ENCODE measurements around the gene ARL13A.

ARL13A gene

GRCh38 chrX:100969408-100969807 lies at the start of gene ARL13A:
Gene ARL13A, plus strand, starts transcription at chrX:100969708. Its CDS starts 3,982 bp downstream, at chrX:100973690.
- DNase-seq (ENCODE audit: low read depth, low spot score), result no peak
- TF ChIP-seq POLR2AphosphoS5 (IDR thresholded peaks at IDR 0.05; ENCODE audit: borderline replicate concordance, low read depth, low read length) (no peak), FOXP2 (optimal IDR thresholded peaks at IDR 0.05; ENCODE audit: control extremely low read depth, extremely low read length, insufficient read depth) (no peak), EZH2 (IDR thresholded peaks at IDR 0.05) (no peak)
- Histone ChIP-seq H3K9me3 (ENCODE audit: low read depth, low read length) (no peaks in the 10 kb centered on the region), H3K9ac (ENCODE audit: insufficient read length) (no peak within 1 kb of the TSS), H3K36me3 (ENCODE audit: insufficient read depth, low read length) (no peaks in the 10 kb centered on the region), H3K4me3 (no peak within 1 kb of the TSS), H3K27ac (no peak within 1 kb of the TSS)

GRCh38 chrX:100924375-100924774 lies 45.1 kb upstream of the ARL13A start:
- Histone ChIP-seq H3K27ac (no peak overlapping the region), H3K4me3 (no peak overlapping the region), H3K9me3 (ENCODE audit: low read depth, low read length) (no peaks in the 10 kb centered on the region), H3K9ac (ENCODE audit: insufficient read length) (no peak overlapping the region), H3K36me3 (ENCODE audit: insufficient read depth, low read length) (no peaks in the 10 kb centered on the region)
- DNase-seq (ENCODE audit: low read depth, low spot score), result no peak
- TF ChIP-seq EZH2 (IDR thresholded peaks at IDR 0.05) (no peak), POLR2AphosphoS5 (IDR thresholded peaks at IDR 0.05; ENCODE audit: borderline replicate concordance, low read depth, low read length) (no peak), FOXP2 (optimal IDR thresholded peaks at IDR 0.05; ENCODE audit: control extremely low read depth, extremely low read length, insufficient read depth) (no peak)

GRCh38 chrX:100926453-100926852 lies 43.1 kb upstream of the ARL13A start:
- DNase-seq (ENCODE audit: low read depth, low spot score), result no peak
- H3K9ac ChIP-seq (ENCODE audit: insufficient read length), result no peak overlapping the region
- no peaks in the 10 kb centered on the region for H3K36me3 ChIP-seq (ENCODE audit: insufficient read depth, low read length)
- TF ChIP-seq FOXP2 (optimal IDR thresholded peaks at IDR 0.05; ENCODE audit: control extremely low read depth, extremely low read length, insufficient read depth) (no peak), POLR2AphosphoS5 (IDR thresholded peaks at IDR 0.05; ENCODE audit: borderline replicate concordance, low read depth, low read length) (no peak), EZH2 (IDR thresholded peaks at IDR 0.05) (no peak)
- H3K4me3 ChIP-seq, result no peak overlapping the region
- H3K27ac ChIP-seq, result no peak overlapping the region
- H3K9me3 ChIP-seq (ENCODE audit: low read depth, low read length), result no peaks in the 10 kb centered on the region

GRCh38 chrX:100928660-100929613 lies 40.6 kb upstream of the ARL13A start, which contains the start of gene XKRX:
Gene XKRX, minus strand, starts transcription at chrX:100928917. Its CDS starts 613 bp downstream, at chrX:100928304.
- no peak for DNase-seq (ENCODE audit: low read depth, low spot score)
- H3K9ac ChIP-seq (ENCODE audit: insufficient read length), result no peak within 1 kb of the TSS

DNA sequence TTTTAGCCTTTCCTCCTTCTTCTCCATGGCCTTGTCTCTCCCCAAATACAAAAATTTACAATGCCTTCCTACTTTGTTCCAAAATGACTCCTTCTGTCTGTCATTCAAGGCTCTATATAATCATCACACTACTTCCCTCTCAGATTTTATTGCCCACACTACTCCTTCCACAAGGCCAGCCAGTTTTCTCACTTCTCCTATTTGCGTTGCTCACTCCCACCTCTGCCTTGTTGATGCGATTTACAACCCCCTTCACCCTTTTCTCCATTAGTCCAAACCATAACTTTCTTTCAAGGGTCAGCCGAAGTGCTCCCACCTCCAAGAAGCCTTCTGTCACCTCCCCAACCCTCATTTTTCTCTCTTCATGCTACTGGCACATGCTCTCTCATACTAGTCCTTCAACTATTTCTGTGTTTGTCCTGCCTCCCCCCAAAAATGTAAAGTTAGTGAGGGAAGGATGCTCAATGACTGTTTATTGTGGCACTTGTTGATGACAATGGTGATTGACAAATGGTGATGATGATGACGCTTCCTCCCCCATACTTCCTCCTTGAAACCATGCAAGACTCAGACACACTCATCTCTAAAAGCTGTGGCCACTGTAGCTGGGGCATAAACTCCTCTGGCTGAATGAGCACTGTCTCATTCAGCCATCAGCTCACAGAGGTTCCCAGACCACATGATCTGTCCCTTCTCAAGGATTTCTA lies 38.1 kb upstream of the ARL13A start:
- TF ChIP-seq FOXP2 (optimal IDR thresholded peaks at IDR 0.05; ENCODE audit: control extremely low read depth, extremely low read length, insufficient read depth) (no peak), EZH2 (IDR thresholded peaks at IDR 0.05) (no peak), POLR2AphosphoS5 (IDR thresholded peaks at IDR 0.05; ENCODE audit: borderline replicate concordance, low read depth, low read length) (no peak)
- H3K27ac ChIP-seq, result no peak overlapping the region
- H3K9me3 ChIP-seq (ENCODE audit: low read depth, low read length), result no peaks in the 10 kb centered on the region

More at GRCh38 chrX:100928660-100929613, 40.6 kb upstream of the ARL13A start, which contains the start of gene XKRX:
- no peaks in the 10 kb centered on the region for H3K9me3 ChIP-seq (ENCODE audit: low read depth, low read length)
- H3K4me3 ChIP-seq, result peak within 1 kb of the TSS; percentile 58
- no peak within 1 kb of the TSS for H3K27ac ChIP-seq
- H3K36me3 ChIP-seq (ENCODE audit: insufficient read depth, low read length), result no peaks in the 10 kb centered on the region
- TF ChIP-seq FOXP2 (optimal IDR thresholded peaks at IDR 0.05; ENCODE audit: control extremely low read depth, extremely low read length, insufficient read depth), result no peak
- TF ChIP-seq POLR2AphosphoS5 (IDR thresholded peaks at IDR 0.05; ENCODE audit: borderline replicate concordance, low read depth, low read length), result no peak
- no peak for TF ChIP-seq EZH2 (IDR thresholded peaks at IDR 0.05)

GRCh38 chrX:100931925-100932285 lies 37.6 kb upstream of the ARL13A start:
- H3K9ac ChIP-seq (ENCODE audit: insufficient read length), result no peak overlapping the region
- DNase-seq (ENCODE audit: low read depth, low spot score), result no peak
- no peaks in the 10 kb centered on the region for H3K36me3 ChIP-seq (ENCODE audit: insufficient read depth, low read length)
- no peaks in the 10 kb centered on the region for H3K9me3 ChIP-seq (ENCODE audit: low read depth, low read length)
- H3K4me3 ChIP-seq, result no peak overlapping the region
- no peak overlapping the region for H3K27ac ChIP-seq
- TF ChIP-seq POLR2AphosphoS5 (IDR thresholded peaks at IDR 0.05; ENCODE audit: borderline replicate concordance, low read depth, low read length), result no peak

More for the DNA sequence above, 38.1 kb upstream of the ARL13A start:
- no peak overlapping the region for H3K9ac ChIP-seq (ENCODE audit: insufficient read length)
- H3K4me3 ChIP-seq, result no peak overlapping the region
- DNase-seq (ENCODE audit: low read depth, low spot score), result no peak
- no peaks in the 10 kb centered on the region for H3K36me3 ChIP-seq (ENCODE audit: insufficient read depth, low read length)

DNA sequence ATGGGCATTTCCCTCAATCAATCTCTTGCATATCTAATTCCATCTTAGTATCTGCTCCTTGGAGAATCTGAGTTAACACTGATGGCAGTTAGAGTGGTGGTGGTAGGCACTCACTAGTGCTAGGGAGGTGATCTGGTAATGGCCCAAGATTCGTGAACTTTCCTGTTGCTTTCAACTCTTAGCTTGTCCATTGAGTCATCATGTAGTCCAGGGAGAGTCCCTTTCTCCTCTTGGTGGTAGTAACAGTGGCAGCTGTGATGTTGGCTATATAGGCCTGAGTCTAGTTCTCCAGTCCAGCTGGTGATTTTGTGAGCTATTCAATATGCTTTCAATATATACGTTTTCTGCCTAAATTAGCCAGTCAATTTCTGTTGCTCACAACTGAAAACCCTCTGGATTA lies 33.7 kb upstream of the ARL13A start:
- Histone ChIP-seq H3K27ac (no peak overlapping the region), H3K9ac (ENCODE audit: insufficient read length) (no peak overlapping the region), H3K36me3 (ENCODE audit: insufficient read depth, low read length) (no peaks in the 10 kb centered on the region), H3K4me3 (no peak overlapping the region), H3K9me3 (ENCODE audit: low read depth, low read length) (no peaks in the 10 kb centered on the region)
- DNase-seq (ENCODE audit: low read depth, low spot score), result no peak
- TF ChIP-seq POLR2AphosphoS5 (IDR thresholded peaks at IDR 0.05; ENCODE audit: borderline replicate concordance, low read depth, low read length) (no peak), FOXP2 (optimal IDR thresholded peaks at IDR 0.05; ENCODE audit: control extremely low read depth, extremely low read length, insufficient read depth) (no peak), EZH2 (IDR thresholded peaks at IDR 0.05) (no peak)

DNA sequence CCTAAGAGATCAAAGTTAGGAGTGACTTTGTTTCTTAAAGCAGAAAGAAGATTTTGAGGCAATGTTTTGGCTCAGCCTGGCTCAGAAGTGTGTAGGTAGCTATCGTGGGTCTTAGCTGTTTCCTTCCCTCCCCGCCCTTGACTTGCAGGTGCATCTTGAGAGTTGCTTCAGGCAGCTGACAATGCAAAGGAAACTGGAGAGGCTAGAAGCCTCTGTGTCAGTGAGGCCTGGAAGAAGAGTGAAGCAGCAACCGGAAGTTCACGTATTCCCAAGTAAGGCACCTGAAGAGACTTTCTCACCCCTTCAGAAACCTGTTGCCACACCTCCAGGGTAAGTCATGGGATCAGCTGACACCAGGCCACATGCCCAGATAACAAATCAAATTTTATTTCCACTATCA lies 30.2 kb upstream of the ARL13A start:
- H3K27ac ChIP-seq, result no peak overlapping the region
- TF ChIP-seq EZH2 (IDR thresholded peaks at IDR 0.05) (no peak), FOXP2 (optimal IDR thresholded peaks at IDR 0.05; ENCODE audit: control extremely low read depth, extremely low read length, insufficient read depth) (no peak), POLR2AphosphoS5 (IDR thresholded peaks at IDR 0.05; ENCODE audit: borderline replicate concordance, low read depth, low read length) (no peak)
- no peak overlapping the region for H3K9ac ChIP-seq (ENCODE audit: insufficient read length)
- no peak for DNase-seq (ENCODE audit: low read depth, low spot score)
- no peaks in the 10 kb centered on the region for H3K9me3 ChIP-seq (ENCODE audit: low read depth, low read length)
- H3K4me3 ChIP-seq, result no peak overlapping the region
- no peaks in the 10 kb centered on the region for H3K36me3 ChIP-seq (ENCODE audit: insufficient read depth, low read length)
